ENCODE data around the gene DNER.

Gene DNER

GRCh38 chr2:229660391-229660790, 54.0 kb downstream of the DNER start:
- no peaks in the 10 kb centered on the region for H3K79me1 ChIP-seq (ENCODE audit: low read length)
- no peaks in the 10 kb centered on the region for H3K36me3 ChIP-seq (ENCODE audit: control insufficient read depth in 1 of 2, insufficient read depth in 2 of 2, low read length in 2 of 2)
- H3K23ac ChIP-seq (ENCODE audit: low read length), result no peak overlapping the region
- H3K79me2 ChIP-seq (ENCODE audit: control insufficient read depth, insufficient read depth, low read length, poor library complexity), result no peaks in the 10 kb centered on the region
- no peak for DNase-seq
- H4K8ac ChIP-seq (ENCODE audit: low read depth, low read length), result no peak overlapping the region
- H3K27me3 ChIP-seq (ENCODE audit: insufficient read depth, low read length), result no peaks in the 10 kb centered on the region
- no peak overlapping the region for H3K18ac ChIP-seq (ENCODE audit: low read length)
- H3K4me2 ChIP-seq (ENCODE audit: low read length), result no peak overlapping the region
- H2BK12ac ChIP-seq (ENCODE audit: low read length), result no peak overlapping the region
- H3K4me1 ChIP-seq (ENCODE audit: control insufficient read depth in 1 of 2, insufficient read depth in 2 of 2, low read length in 2 of 2), result no peaks in the 10 kb centered on the region
- no peak overlapping the region for H4K12ac ChIP-seq (ENCODE audit: low read depth, low read length)
- no peak overlapping the region for H2AK5ac ChIP-seq (ENCODE audit: low read length)
- H3K4me3 ChIP-seq (ENCODE audit: low read depth, low read length), result no peak overlapping the region
- H2BK120ac ChIP-seq (ENCODE audit: insufficient read depth, low read length, poor library complexity), result no peak overlapping the region
- no peak overlapping the region for H3K9ac ChIP-seq (ENCODE audit: low read length)
- H3K4ac ChIP-seq (ENCODE audit: low read depth, low read length), result no peak overlapping the region
- no peaks in the 10 kb centered on the region for H3K9me3 ChIP-seq (ENCODE audit: insufficient read depth, low read depth, low read length)
- no peak overlapping the region for H3K27ac ChIP-seq (ENCODE audit: low read depth, low read length)
- no peak overlapping the region for H2BK5ac ChIP-seq (ENCODE audit: low read depth, low read length, poor library complexity)
- H4K91ac ChIP-seq (ENCODE audit: low read depth, low read length), result no peak overlapping the region
- no peak overlapping the region for H2AFZ ChIP-seq (ENCODE audit: insufficient read depth, low read length, poor library complexity)
- no peak overlapping the region for H3K14ac ChIP-seq (ENCODE audit: low read length)

- Histone ChIP-seq H4K8ac (ENCODE audit: low read depth, low read length) (no peak overlapping the region), H3K9ac (ENCODE audit: low read length) (no peak overlapping the region), H3K4ac (ENCODE audit: low read depth, low read length) (no peak overlapping the region), H2AK5ac (ENCODE audit: low read length) (no peak overlapping the region), H3K79me2 (ENCODE audit: control insufficient read depth, insufficient read depth, low read length, poor library complexity) (no peaks in the 10 kb centered on the region), H3K27ac (ENCODE audit: low read depth, low read length) (no peak overlapping the region), H2BK5ac (ENCODE audit: low read depth, low read length, poor library complexity) (no peak overlapping the region), H2BK120ac (ENCODE audit: insufficient read depth, low read length, poor library complexity) (no peak overlapping the region), H3K79me1 (ENCODE audit: low read length) (no peaks in the 10 kb centered on the region), H3K4me2 (ENCODE audit: low read length) (no peak overlapping the region), H3K14ac (ENCODE audit: low read length) (no peak overlapping the region), H4K91ac (ENCODE audit: low read depth, low read length) (no peak overlapping the region), H3K18ac (ENCODE audit: low read length) (no peak overlapping the region), H2BK12ac (ENCODE audit: low read length) (no peak overlapping the region), H3K9me3 (ENCODE audit: insufficient read depth, low read depth, low read length) (no peaks in the 10 kb centered on the region), H3K36me3 (ENCODE audit: control insufficient read depth in 1 of 2, insufficient read depth in 2 of 2, low read length in 2 of 2) (no peaks in the 10 kb centered on the region), H3K27me3 (ENCODE audit: insufficient read depth, low read length) (no peaks in the 10 kb centered on the region), H3K4me1 (ENCODE audit: control insufficient read depth in 1 of 2, insufficient read depth in 2 of 2, low read length in 2 of 2) (no peaks in the 10 kb centered on the region), H3K4me3 (ENCODE audit: low read depth, low read length) (no peak overlapping the region), H2AFZ (ENCODE audit: insufficient read depth, low read length, poor library complexity) (no peak overlapping the region), H3K23ac (ENCODE audit: low read length) (no peak overlapping the region), H4K12ac (ENCODE audit: low read depth, low read length) (no peak overlapping the region)
- WGBS (ENCODE audit: extremely low coverage, insufficient coverage, insufficient read length), result no CpG with 5 or more reads among the region's 4 CpGs
- DNase-seq, result no peak
These were observed 56.4 kb downstream of the DNER start for GRCh38 chr2:229658004-229658403.

- H3K79me1 ChIP-seq (ENCODE audit: low read length), result no peaks in the 10 kb centered on the region
- no peak overlapping the region for H3K18ac ChIP-seq (ENCODE audit: low read length)
These were observed 59.9 kb downstream of the DNER start for GRCh38 chr2:229654437-229654836.

GRCh38 chr2:229653531-229653930, 60.8 kb downstream of the DNER start:
- DNase-seq, result no peak
- no peaks in the 10 kb centered on the region for H3K27me3 ChIP-seq (ENCODE audit: insufficient read depth, low read length)
- no peak overlapping the region for H3K14ac ChIP-seq (ENCODE audit: low read length)
- no CpG with 5 or more reads among the region's 1 CpG for WGBS (ENCODE audit: extremely low coverage, insufficient coverage, insufficient read length)
- no peak overlapping the region for H3K4me3 ChIP-seq (ENCODE audit: low read depth, low read length)
- H3K18ac ChIP-seq (ENCODE audit: low read length), result no peak overlapping the region
- no peak overlapping the region for H2BK120ac ChIP-seq (ENCODE audit: insufficient read depth, low read length, poor library complexity)
- H4K12ac ChIP-seq (ENCODE audit: low read depth, low read length), result no peak overlapping the region
- no peaks in the 10 kb centered on the region for H3K9me3 ChIP-seq (ENCODE audit: insufficient read depth, low read depth, low read length)
- no peaks in the 10 kb centered on the region for H3K79me2 ChIP-seq (ENCODE audit: control insufficient read depth, insufficient read depth, low read length, poor library complexity)
- H3K27ac ChIP-seq (ENCODE audit: low read depth, low read length), result no peak overlapping the region
- no peaks in the 10 kb centered on the region for H3K4me1 ChIP-seq (ENCODE audit: control insufficient read depth in 1 of 2, insufficient read depth in 2 of 2, low read length in 2 of 2)
- H3K23ac ChIP-seq (ENCODE audit: low read length), result no peak overlapping the region
- no peak overlapping the region for H4K8ac ChIP-seq (ENCODE audit: low read depth, low read length)
- no peak overlapping the region for H2AFZ ChIP-seq (ENCODE audit: insufficient read depth, low read length, poor library complexity)
- no peak overlapping the region for H2BK5ac ChIP-seq (ENCODE audit: low read depth, low read length, poor library complexity)
- H4K91ac ChIP-seq (ENCODE audit: low read depth, low read length), result no peak overlapping the region
- no peaks in the 10 kb centered on the region for H3K79me1 ChIP-seq (ENCODE audit: low read length)
- no peak overlapping the region for H2AK5ac ChIP-seq (ENCODE audit: low read length)
- H3K4ac ChIP-seq (ENCODE audit: low read depth, low read length), result no peak overlapping the region
- no peak overlapping the region for H2BK12ac ChIP-seq (ENCODE audit: low read length)
- H3K9ac ChIP-seq (ENCODE audit: low read length), result no peak overlapping the region
- no peak overlapping the region for H3K4me2 ChIP-seq (ENCODE audit: low read length)
- H3K36me3 ChIP-seq (ENCODE audit: control insufficient read depth in 1 of 2, insufficient read depth in 2 of 2, low read length in 2 of 2), result no peaks in the 10 kb centered on the region

More at GRCh38 chr2:229654437-229654836, 59.9 kb downstream of the DNER start:
- H3K4me2 ChIP-seq (ENCODE audit: low read length), result no peak overlapping the region
- no peaks in the 10 kb centered on the region for H3K36me3 ChIP-seq (ENCODE audit: control insufficient read depth in 1 of 2, insufficient read depth in 2 of 2, low read length in 2 of 2)
- no peak overlapping the region for H3K4me3 ChIP-seq (ENCODE audit: low read depth, low read length)
- H2BK5ac ChIP-seq (ENCODE audit: low read depth, low read length, poor library complexity), result no peak overlapping the region
- H3K23ac ChIP-seq (ENCODE audit: low read length), result no peak overlapping the region
- no peak overlapping the region for H4K12ac ChIP-seq (ENCODE audit: low read depth, low read length)
- no peak overlapping the region for H4K8ac ChIP-seq (ENCODE audit: low read depth, low read length)
- no peak overlapping the region for H3K27ac ChIP-seq (ENCODE audit: low read depth, low read length)
- no peak overlapping the region for H2BK12ac ChIP-seq (ENCODE audit: low read length)
- no peak overlapping the region for H3K4ac ChIP-seq (ENCODE audit: low read depth, low read length)
- H3K14ac ChIP-seq (ENCODE audit: low read length), result no peak overlapping the region
- H3K9ac ChIP-seq (ENCODE audit: low read length), result no peak overlapping the region
- H2AFZ ChIP-seq (ENCODE audit: insufficient read depth, low read length, poor library complexity), result no peak overlapping the region
- no peak overlapping the region for H2BK120ac ChIP-seq (ENCODE audit: insufficient read depth, low read length, poor library complexity)
- DNase-seq, result no peak
- H2AK5ac ChIP-seq (ENCODE audit: low read length), result no peak overlapping the region
- H3K4me1 ChIP-seq (ENCODE audit: control insufficient read depth in 1 of 2, insufficient read depth in 2 of 2, low read length in 2 of 2), result no peaks in the 10 kb centered on the region
- no peaks in the 10 kb centered on the region for H3K27me3 ChIP-seq (ENCODE audit: insufficient read depth, low read length)
- H3K9me3 ChIP-seq (ENCODE audit: insufficient read depth, low read depth, low read length), result no peaks in the 10 kb centered on the region
- no peak overlapping the region for H4K91ac ChIP-seq (ENCODE audit: low read depth, low read length)
- no CpG with 5 or more reads among the region's 3 CpGs for WGBS (ENCODE audit: extremely low coverage, insufficient coverage, insufficient read length)
- H3K79me2 ChIP-seq (ENCODE audit: control insufficient read depth, insufficient read depth, low read length, poor library complexity), result no peaks in the 10 kb centered on the region

Measured in trophoblast cell (in vitro differentiated cells and primary cell).